OCI-LY1 (cell line): ENCODE measurements around the gene YY1AP1.

Experiments used
- CTCF ChIP-seq: fragments of 200-600 bp; sonication (generic), shearing (Covaris generic); IDR thresholded peaks from 2 replicates; pipeline ENCODE4 v1.5.1; 2017; ENCODE audit warnings: mild to moderate bottlenecking, antibody characterized with exemption, low read length, moderate library complexity, mixed read lengths
- EZH2 ChIP-seq: fragments of 200-600 bp; sonication (generic), shearing (Covaris generic); IDR thresholded peaks from 2 replicates; pipeline ENCODE4 v1.8.0; 2017; ENCODE audit warnings: borderline replicate concordance, mixed run types, mild to moderate bottlenecking, antibody characterized with exemption, low read length, moderate library complexity, mixed read lengths

GRCh38 chr1:155680531-155680930 lies 8.0 kb downstream of the YY1AP1 start:
- no peak for TF ChIP-seq CTCF
- no peak for TF ChIP-seq EZH2
